ENCODE data around the gene CHSY1.
A peak's percentile ranks its signal among the peaks of the same experiment; 100 is the strongest.

Gene CHSY1, protein sequence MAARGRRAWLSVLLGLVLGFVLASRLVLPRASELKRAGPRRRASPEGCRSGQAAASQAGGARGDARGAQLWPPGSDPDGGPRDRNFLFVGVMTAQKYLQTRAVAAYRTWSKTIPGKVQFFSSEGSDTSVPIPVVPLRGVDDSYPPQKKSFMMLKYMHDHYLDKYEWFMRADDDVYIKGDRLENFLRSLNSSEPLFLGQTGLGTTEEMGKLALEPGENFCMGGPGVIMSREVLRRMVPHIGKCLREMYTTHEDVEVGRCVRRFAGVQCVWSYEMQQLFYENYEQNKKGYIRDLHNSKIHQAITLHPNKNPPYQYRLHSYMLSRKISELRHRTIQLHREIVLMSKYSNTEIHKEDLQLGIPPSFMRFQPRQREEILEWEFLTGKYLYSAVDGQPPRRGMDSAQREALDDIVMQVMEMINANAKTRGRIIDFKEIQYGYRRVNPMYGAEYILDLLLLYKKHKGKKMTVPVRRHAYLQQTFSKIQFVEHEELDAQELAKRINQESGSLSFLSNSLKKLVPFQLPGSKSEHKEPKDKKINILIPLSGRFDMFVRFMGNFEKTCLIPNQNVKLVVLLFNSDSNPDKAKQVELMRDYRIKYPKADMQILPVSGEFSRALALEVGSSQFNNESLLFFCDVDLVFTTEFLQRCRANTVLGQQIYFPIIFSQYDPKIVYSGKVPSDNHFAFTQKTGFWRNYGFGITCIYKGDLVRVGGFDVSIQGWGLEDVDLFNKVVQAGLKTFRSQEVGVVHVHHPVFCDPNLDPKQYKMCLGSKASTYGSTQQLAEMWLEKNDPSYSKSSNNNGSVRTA

DNA sequence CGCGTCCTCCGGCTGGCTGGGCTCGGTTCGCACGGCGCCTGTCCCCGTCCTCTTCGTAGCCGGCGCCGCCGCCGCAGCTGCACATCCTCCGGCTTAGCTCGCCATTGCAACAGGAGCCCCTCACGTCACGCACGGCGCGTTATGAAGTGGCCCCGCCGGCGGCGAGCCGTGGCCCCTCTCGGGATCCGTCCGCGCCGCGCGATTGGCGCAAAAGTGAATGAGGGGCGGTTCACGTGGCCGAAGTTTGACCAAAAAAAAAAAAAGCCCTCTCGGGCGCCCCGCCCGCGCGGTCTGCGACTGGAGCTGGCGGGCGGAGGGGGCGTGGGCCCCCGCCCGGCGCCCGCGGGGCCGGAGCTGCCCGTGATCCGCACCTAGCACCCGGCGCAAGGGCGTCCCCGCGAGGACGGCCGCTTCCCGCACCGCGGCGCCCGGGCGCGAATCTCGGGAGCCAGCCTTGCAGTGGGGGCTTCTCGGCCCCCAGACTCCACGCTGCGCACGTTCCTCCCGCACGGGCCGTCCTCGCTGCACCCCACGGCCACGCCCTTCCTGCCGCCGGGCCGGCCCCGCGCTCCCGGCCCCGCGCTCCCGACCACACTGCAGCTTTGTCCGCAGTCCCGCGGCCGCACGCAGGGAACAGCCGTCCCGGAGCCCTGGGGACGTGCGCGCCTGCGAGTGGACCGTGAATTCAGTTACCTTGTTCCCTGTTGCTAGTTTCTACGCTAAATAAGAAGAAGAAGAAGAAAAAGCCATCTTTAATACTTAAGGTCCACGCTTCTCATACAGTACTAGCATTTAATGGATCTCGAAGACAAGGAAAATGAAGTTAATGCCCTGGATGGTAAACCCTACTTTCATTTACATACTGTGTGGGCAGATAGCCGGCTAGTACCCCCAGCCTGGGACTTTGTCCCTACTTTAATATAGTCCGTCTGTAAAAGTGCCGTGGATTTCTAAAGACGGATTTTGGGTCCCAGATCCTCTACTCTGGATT, at the start of gene CHSY1:
TSS of gene CHSY1 (minus strand) at position 219 of the 991 bp plus-strand sequence. CDS start 592 bp downstream, outside the sequence.
- peak; percentile 92 for DNase-seq (ENCODE audit: low read depth)
- peak within 1 kb of the TSS; percentile 77 for H3K4me3 ChIP-seq (ENCODE audit: low read length)
- TF ChIP-seq, protein P1, sequence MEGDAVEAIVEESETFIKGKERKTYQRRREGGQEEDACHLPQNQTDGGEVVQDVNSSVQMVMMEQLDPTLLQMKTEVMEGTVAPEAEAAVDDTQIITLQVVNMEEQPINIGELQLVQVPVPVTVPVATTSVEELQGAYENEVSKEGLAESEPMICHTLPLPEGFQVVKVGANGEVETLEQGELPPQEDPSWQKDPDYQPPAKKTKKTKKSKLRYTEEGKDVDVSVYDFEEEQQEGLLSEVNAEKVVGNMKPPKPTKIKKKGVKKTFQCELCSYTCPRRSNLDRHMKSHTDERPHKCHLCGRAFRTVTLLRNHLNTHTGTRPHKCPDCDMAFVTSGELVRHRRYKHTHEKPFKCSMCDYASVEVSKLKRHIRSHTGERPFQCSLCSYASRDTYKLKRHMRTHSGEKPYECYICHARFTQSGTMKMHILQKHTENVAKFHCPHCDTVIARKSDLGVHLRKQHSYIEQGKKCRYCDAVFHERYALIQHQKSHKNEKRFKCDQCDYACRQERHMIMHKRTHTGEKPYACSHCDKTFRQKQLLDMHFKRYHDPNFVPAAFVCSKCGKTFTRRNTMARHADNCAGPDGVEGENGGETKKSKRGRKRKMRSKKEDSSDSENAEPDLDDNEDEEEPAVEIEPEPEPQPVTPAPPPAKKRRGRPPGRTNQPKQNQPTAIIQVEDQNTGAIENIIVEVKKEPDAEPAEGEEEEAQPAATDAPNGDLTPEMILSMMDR (IDR thresholded peaks at IDR 0.05; ENCODE audit: insufficient read depth, low read depth, low read length, missing control alignments): no peak

DNA sequence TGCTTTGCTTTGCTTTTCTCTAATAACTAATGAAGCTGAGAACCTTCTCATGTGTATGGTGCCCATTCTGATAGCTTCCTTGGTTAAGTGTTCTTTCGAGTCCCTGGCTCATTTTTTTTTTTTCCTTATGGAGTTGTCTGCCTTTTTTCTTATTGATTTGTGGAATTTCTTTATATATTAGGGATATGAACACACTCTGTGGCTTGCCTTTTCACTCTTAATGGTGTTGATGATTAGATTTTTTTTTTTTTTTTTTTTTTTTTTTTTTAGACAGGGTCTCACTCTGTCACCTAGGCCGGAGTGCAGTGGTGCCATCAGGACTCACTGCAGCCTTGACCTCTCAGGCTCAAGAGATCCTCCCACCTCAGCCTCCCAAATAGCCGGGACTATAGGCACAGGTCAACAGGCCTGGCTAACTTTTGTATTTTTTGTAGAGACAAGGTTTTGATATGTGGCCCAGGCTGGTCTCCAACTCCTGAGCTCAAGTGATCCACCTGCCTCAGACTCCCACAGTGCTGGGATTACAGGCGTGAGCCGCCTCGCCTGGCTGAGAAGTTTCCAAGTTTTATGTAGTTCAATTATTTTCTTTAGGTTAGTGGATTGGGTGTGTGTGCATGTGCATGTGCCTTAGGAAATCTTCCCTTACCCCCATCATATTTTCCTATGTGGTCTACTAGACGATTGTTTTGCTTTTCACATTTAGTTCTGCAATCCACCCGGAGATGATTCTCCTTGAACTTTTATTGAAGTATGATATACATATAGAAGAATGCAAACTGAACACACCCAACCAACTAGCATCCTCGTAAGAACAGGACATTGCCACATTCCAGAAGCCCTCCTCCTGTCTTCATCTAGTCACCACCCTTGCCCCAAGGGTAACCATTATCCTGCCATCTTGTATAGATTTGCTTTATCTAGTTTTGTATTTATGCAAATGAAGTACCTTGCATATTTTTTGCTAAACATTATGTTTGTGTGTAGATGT, 44.9 kb upstream of the CHSY1 start:
- TF ChIP-seq, protein P1 (IDR thresholded peaks at IDR 0.05; ENCODE audit: insufficient read depth, low read depth, low read length, missing control alignments): no peak
- DNase-seq (ENCODE audit: low read depth): peak; percentile 86
- no peak overlapping the region for H3K4me3 ChIP-seq (ENCODE audit: low read length)

DNA sequence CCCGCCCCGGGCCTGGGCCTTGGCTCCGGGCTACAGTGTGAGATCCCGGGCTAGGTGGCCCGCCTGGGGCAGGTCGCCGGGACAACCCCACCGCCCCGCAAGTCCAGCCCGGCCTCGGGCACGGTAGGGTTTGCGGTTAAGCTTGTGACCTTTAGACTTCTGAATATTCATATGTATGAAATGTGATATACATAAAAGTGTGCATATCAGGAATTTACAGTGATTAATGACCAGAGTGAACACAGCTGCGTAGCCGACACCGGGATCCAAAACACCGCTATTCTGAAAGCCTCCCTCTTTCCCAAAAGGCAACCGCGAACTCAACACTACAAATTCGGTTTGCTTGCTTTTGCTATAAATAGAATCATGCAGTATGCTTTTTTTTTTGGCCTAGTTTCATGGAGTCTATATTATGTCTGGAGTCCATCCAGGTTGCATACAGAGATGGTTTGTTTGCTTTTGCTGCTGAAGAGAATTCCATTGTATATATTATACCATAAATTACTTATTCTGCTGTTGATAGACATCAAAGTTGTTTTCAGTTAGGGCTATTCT, 43.8 kb upstream of the CHSY1 start:
- no peak for DNase-seq (ENCODE audit: low read depth)
- peak overlapping the region; percentile 95 for H3K4me3 ChIP-seq (ENCODE audit: low read length)
- TF ChIP-seq, protein P1 (IDR thresholded peaks at IDR 0.05; ENCODE audit: insufficient read depth, low read depth, low read length, missing control alignments): no peak

DNA sequence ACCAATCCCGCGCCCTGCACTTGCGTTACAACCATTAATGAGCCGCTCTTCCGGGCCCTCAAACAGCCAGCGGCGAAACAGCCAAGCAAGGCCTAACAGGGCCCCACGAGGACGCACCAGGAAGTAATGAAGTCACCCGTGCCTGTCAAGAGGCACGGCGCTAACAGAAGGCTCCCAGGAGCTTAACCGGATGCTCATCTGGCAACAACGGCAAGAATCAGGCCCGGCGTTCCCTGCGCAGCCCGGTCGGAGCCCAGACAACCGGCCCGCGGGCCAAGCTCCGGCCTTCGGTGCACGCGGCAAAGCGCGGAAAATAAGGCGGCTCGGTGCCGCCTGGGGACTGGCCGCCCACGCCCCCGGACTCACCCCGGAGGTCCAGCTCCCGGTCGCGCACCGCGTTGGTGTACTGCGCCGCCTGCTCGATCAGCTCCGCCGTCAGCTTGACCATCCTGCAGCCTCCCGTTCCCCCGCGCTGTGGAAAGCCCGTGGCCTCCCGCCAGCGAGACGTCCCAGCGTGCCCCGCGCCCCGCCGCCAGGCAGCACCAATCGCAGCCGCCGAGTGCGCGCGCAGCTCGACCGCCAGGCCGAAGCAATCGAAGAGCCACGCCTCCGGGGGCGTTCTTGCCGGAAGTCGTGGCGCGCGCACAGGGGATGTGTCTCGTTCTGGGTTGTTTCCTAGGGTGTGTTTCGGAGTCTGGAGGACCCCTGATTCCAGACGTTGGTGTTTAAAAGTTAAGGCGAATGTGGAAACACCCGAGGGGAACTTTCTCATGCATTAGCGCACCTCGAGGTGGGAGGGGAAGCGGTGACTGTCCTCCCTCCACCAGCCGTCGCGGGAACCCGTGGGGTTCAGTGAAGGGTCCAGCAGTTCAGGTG, 43.1 kb upstream of the CHSY1 start, which contains the start of gene SNRPA1:
TSS of gene SNRPA1 (minus strand) at position 518 of the 876 bp plus-strand sequence. CDS start at position 448, 70 bp downstream.
- peak; percentile 97 for DNase-seq (ENCODE audit: low read depth)
- TF ChIP-seq, protein P1 (IDR thresholded peaks at IDR 0.05; ENCODE audit: insufficient read depth, low read depth, low read length, missing control alignments): no peak
- H3K4me3 ChIP-seq (ENCODE audit: low read length): peak within 1 kb of the TSS; percentile 95

DNA sequence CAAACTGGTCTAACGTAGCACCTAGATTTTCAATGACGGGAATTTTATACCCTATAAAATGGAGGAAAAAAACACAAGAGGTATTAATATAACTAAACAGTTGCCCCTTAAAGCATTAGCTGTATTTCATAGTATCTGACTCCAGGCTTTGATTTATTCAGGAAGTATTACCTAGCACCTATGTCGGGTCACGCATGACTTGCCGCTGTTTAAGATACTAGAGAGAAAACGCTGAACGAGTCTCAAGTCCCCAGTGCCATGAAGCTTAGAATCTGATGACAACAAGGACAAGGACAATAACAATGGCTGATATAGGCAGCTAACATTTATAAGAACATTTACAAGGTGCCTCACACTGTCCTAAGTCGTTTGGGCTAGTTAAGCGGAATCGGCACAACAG, 41.3 kb upstream of the CHSY1 start:
- DNase-seq (ENCODE audit: low read depth): peak; percentile 21
- H3K4me3 ChIP-seq (ENCODE audit: low read length): peak overlapping the region; percentile 95
- TF ChIP-seq, protein P1 (IDR thresholded peaks at IDR 0.05; ENCODE audit: insufficient read depth, low read depth, low read length, missing control alignments): no peak
